ENCODE data around the gene FOXP1.
A peak's percentile ranks its signal among the peaks of the same experiment; 100 is the strongest.

FOXP1 gene

GRCh38 chr3:71229905-71230657, 353.4 kb downstream of the FOXP1 start:
- H3K4me3 ChIP-seq (ENCODE audit: low read depth, low read length) = peak overlapping the region; percentile 49
- H3K27ac ChIP-seq (ENCODE audit: low read depth, low read length) = no peak overlapping the region
- H3K36me3 ChIP-seq (ENCODE audit: insufficient read depth, low read length) = no peaks in the 10 kb centered on the region
- no peaks in the 10 kb centered on the region for H3K79me2 ChIP-seq (ENCODE audit: control insufficient read depth, insufficient read depth, low read length, unreplicated experiment)
- no peaks in the 10 kb centered on the region for H3K27me3 ChIP-seq (ENCODE audit: insufficient read depth, low read length)
- H2AFZ ChIP-seq (ENCODE audit: low read length, unreplicated experiment) = peak overlapping the region; percentile 67
- H3K4me1 ChIP-seq (ENCODE audit: control insufficient read depth, insufficient read depth, low read length, unreplicated experiment) = peaks cover 28% of the 10 kb centered on the region

DNA sequence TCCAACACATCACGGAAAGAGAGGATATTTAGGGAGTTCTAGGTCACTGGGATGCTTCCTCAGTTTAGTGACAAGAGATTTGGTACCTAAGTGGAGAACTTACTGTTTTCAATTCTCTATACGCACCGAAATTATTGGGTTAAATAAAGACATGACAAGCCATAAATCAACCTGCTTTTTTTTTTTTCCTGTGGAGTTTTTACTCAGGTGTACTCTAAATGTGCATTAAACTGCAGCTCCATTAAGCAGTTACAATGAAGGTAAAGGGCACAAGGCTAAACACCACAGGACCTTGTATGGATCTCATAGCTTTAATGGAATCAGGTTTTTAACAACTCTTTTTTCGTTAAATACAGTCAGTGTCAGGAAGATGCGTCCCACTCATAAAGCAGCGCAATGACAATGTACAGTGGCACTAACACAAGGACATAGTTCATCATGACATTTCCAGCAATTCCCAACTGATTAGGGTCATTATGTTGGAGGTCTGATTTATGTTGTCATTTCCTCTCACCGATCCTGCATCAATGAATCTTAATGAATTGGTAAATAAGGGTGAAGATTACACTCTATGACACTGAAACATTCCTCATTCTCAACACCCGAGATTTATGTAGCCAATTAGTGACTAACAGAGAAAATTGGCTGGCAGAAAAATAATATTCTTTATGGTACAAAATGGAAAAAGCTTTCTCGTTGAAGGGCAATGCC, 355.2 kb downstream of the FOXP1 start:
- no peak overlapping the region for H3K27ac ChIP-seq (ENCODE audit: low read depth, low read length)
- H3K36me3 ChIP-seq (ENCODE audit: insufficient read depth, low read length) = no peaks in the 10 kb centered on the region
- no peaks in the 10 kb centered on the region for H3K79me2 ChIP-seq (ENCODE audit: control insufficient read depth, insufficient read depth, low read length, unreplicated experiment)
- peaks cover 34% of the 10 kb centered on the region for H3K4me1 ChIP-seq (ENCODE audit: control insufficient read depth, insufficient read depth, low read length, unreplicated experiment)
- H2AFZ ChIP-seq (ENCODE audit: low read length, unreplicated experiment) = no peak overlapping the region
- H3K27me3 ChIP-seq (ENCODE audit: insufficient read depth, low read length) = no peaks in the 10 kb centered on the region
- H3K4me3 ChIP-seq (ENCODE audit: low read depth, low read length) = no peak overlapping the region

GRCh38 chr3:71227270-71227661, 356.3 kb downstream of the FOXP1 start:
- no peaks in the 10 kb centered on the region for H3K27me3 ChIP-seq (ENCODE audit: insufficient read depth, low read length)
- H2AFZ ChIP-seq (ENCODE audit: low read length, unreplicated experiment) = no peak overlapping the region
- no peaks in the 10 kb centered on the region for H3K36me3 ChIP-seq (ENCODE audit: insufficient read depth, low read length)
- H3K27ac ChIP-seq (ENCODE audit: low read depth, low read length) = no peak overlapping the region
- peaks cover 34% of the 10 kb centered on the region for H3K4me1 ChIP-seq (ENCODE audit: control insufficient read depth, insufficient read depth, low read length, unreplicated experiment)
- no peak overlapping the region for H3K4me3 ChIP-seq (ENCODE audit: low read depth, low read length)
- no peaks in the 10 kb centered on the region for H3K79me2 ChIP-seq (ENCODE audit: control insufficient read depth, insufficient read depth, low read length, unreplicated experiment)

DNA sequence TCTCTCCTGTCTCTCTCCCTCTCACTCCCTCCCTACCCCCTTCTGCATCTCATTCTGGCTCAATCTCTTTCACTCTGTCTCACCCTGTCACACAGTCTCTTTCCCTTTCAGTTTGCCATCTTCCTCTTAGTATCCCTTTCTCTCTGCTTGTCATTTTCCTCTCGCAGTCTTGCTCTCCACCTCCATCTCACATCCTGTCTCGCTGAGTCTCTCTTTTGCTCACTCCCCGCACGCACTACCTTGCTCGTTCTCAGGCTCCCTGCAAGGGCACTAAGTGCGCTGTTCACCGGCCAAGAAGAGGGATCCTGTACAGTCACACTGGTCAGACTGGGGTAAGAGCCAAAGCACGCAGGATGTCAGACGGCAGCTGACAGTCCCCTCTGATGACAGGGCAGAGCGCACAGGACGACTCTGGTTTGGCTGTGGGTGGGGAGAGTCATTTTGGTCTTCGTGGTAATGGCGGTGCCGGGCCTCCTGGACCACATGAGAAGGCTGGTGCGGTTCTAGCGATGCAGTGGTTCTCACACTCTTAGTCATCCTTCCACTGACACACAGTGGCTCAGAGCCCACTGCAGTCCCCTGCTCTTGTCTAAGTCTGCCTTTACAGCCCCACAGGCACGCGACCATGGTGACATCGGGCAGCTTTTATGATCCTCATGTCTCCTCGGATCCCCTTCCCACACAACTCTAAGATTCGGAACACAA, 356.8 kb downstream of the FOXP1 start:
- no peak overlapping the region for H3K4me3 ChIP-seq (ENCODE audit: low read depth, low read length)
- peaks cover 34% of the 10 kb centered on the region for H3K4me1 ChIP-seq (ENCODE audit: control insufficient read depth, insufficient read depth, low read length, unreplicated experiment)

DNA sequence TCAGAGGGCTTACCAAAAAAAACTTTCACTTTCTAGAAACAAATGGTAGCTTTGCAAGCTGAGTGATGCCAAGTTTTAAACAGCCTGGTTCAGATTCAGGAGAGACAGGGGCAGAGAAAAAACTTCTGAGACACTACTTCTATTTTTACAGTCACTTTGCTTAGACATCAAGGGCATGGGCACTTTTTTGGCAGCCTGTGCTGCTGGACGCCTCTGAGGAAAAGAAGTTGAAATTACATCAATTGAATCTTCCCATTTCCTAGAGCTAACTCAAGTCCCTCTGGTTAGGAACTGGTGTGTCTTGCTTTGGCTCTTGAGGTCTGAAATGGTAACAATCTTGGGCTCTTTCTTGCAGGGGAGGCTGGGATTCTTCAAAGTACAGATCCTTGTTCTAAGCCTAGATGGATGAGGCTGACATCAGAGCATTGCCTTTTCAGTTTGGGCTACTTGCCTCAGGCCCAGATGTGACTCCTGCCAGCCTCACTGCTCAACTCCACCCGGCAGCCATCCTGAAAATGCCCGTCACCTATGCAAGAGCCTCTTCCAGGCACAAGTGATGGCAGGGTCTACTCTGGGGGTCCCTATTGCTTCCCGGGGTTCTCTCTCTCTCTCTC, 357.5 kb downstream of the FOXP1 start:
- Histone ChIP-seq H2AFZ (ENCODE audit: low read length, unreplicated experiment) (peak overlapping the region; percentile 97), H3K79me2 (ENCODE audit: control insufficient read depth, insufficient read depth, low read length, unreplicated experiment) (no peaks in the 10 kb centered on the region), H3K4me3 (ENCODE audit: low read depth, low read length) (peak overlapping the region; percentile 77), H3K4me1 (ENCODE audit: control insufficient read depth, insufficient read depth, low read length, unreplicated experiment) (peaks cover 33% of the 10 kb centered on the region), H3K27ac (ENCODE audit: low read depth, low read length) (peak overlapping the region; percentile 52), H3K27me3 (ENCODE audit: insufficient read depth, low read length) (no peaks in the 10 kb centered on the region), H3K36me3 (ENCODE audit: insufficient read depth, low read length) (no peaks in the 10 kb centered on the region)

More for the DNA sequence above, 356.8 kb downstream of the FOXP1 start:
- Histone ChIP-seq H2AFZ (ENCODE audit: low read length, unreplicated experiment) (peak overlapping the region; percentile 97), H3K27ac (ENCODE audit: low read depth, low read length) (no peak overlapping the region), H3K79me2 (ENCODE audit: control insufficient read depth, insufficient read depth, low read length, unreplicated experiment) (no peaks in the 10 kb centered on the region), H3K36me3 (ENCODE audit: insufficient read depth, low read length) (no peaks in the 10 kb centered on the region), H3K27me3 (ENCODE audit: insufficient read depth, low read length) (no peaks in the 10 kb centered on the region)

DNA sequence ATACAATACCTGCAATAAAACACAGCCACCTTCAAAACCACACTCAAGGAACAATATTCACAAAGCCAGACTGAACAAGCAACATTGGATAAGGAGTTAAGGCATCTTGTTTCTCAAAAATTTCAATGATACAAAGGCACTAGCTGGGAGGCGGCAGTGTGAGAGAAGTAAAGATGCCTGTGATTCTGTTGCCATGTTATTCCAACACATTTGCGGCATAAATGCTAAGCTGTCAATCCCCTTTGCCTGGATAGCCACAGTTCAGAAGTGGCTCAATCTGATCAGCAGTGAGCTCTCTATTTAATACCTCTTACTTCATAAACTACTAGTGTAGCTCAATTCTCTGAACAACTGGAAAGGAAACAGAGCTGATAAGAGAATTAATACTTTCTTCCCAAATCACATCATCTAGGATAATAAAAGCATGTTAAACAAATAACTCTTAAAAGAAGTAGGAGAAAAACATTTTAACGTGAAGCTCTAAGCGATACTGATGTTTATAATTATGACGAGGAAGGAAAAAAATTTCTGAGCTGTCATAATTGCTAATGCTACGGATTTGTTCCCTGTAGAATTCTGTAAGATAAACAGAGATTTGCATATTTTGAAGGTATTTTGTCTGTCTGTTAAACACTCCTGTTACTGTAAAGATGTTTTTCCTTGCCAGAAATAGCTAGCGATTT, 358.4 kb downstream of the FOXP1 start:
- H3K36me3 ChIP-seq (ENCODE audit: insufficient read depth, low read length) = no peaks in the 10 kb centered on the region
- H3K27me3 ChIP-seq (ENCODE audit: insufficient read depth, low read length) = no peaks in the 10 kb centered on the region
- H3K27ac ChIP-seq (ENCODE audit: low read depth, low read length) = peak overlapping the region; percentile 52
- peak overlapping the region; percentile 97 for H2AFZ ChIP-seq (ENCODE audit: low read length, unreplicated experiment)
- H3K79me2 ChIP-seq (ENCODE audit: control insufficient read depth, insufficient read depth, low read length, unreplicated experiment) = no peaks in the 10 kb centered on the region
- H3K4me1 ChIP-seq (ENCODE audit: control insufficient read depth, insufficient read depth, low read length, unreplicated experiment) = peaks cover 25% of the 10 kb centered on the region
- peak overlapping the region; percentile 77 for H3K4me3 ChIP-seq (ENCODE audit: low read depth, low read length)

DNA sequence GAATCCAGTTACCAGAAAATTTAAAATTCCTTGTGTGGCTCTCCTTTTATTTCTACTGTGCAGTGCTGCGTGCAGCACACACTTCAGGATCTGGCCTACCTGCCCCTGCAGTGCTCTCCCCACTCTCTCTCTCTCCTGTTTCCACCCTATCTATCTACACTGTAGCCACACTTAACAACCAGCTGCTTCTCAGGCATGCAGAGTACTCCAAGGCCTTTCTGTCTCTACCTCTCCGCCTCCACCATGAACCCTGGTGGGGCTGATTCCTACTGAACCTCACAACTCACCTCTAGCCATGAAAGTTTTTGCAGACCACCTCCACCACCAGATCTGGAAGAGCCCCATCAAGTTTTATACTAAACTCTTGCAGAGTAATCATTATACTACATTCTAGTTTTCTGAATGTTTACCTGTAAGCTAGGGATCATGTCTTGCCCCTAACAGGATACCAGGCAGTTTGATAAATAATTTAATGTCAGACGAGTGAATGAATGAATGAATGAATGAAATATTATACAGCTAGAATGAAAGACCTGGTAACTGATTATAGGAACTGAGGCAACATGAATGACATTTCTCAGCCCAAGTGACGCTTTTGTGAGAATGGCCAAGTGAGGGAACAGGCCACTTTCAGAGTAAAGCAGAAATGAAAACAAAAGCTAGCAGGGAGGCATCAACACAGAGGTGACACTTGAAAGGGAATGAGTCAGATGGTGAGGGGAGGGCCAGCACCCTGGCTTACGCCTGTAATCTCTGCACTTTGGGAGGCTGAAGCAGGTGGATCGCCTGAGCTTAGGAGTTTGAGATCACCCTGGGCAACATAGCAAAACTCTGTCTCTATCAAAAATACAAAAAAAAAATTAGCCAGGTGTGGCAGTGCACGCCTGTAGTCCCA, 363.5 kb downstream of the FOXP1 start:
- Histone ChIP-seq H2AFZ (ENCODE audit: low read length, unreplicated experiment) (no peak overlapping the region), H3K27me3 (ENCODE audit: insufficient read depth, low read length) (no peaks in the 10 kb centered on the region), H3K36me3 (ENCODE audit: insufficient read depth, low read length) (no peaks in the 10 kb centered on the region), H3K79me2 (ENCODE audit: control insufficient read depth, insufficient read depth, low read length, unreplicated experiment) (no peaks in the 10 kb centered on the region), H3K4me3 (ENCODE audit: low read depth, low read length) (no peak overlapping the region), H3K27ac (ENCODE audit: low read depth, low read length) (no peak overlapping the region), H3K4me1 (ENCODE audit: control insufficient read depth, insufficient read depth, low read length, unreplicated experiment) (peaks cover 5% of the 10 kb centered on the region)

DNA sequence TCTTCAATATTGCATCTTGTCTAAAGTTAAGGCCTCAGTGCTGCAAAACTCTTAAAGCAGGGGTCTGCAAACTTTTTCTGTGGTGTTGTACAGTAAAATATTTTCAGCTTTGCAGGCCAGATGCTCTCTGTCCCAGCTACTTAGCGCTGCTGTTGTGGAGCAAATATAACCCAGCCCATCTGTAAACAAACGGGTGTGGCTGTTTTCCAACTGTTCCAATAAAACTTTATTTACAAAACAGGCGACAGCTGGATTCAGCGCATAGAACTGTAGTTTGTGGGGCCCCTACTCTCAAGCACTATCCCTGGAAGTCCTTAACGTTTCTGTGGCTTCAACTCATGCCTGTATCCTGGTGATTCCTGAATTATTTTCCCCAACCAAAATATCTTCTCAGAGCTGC, 365.0 kb downstream of the FOXP1 start:
- Histone ChIP-seq H3K27ac (ENCODE audit: low read depth, low read length) (no peak overlapping the region), H3K27me3 (ENCODE audit: insufficient read depth, low read length) (no peaks in the 10 kb centered on the region), H3K79me2 (ENCODE audit: control insufficient read depth, insufficient read depth, low read length, unreplicated experiment) (no peaks in the 10 kb centered on the region), H3K4me1 (ENCODE audit: control insufficient read depth, insufficient read depth, low read length, unreplicated experiment) (no peaks in the 10 kb centered on the region), H3K36me3 (ENCODE audit: insufficient read depth, low read length) (no peaks in the 10 kb centered on the region), H3K4me3 (ENCODE audit: low read depth, low read length) (no peak overlapping the region), H2AFZ (ENCODE audit: low read length, unreplicated experiment) (no peak overlapping the region)

- no peaks in the 10 kb centered on the region for H3K27me3 ChIP-seq (ENCODE audit: insufficient read depth, low read length)
These were observed 365.8 kb downstream of the FOXP1 start for GRCh38 chr3:71217640-71218222.

More at GRCh38 chr3:71217640-71218222, 365.8 kb downstream of the FOXP1 start:
- H3K79me2 ChIP-seq (ENCODE audit: control insufficient read depth, insufficient read depth, low read length, unreplicated experiment) = no peaks in the 10 kb centered on the region
- H3K4me3 ChIP-seq (ENCODE audit: low read depth, low read length) = no peak overlapping the region
- no peak overlapping the region for H3K27ac ChIP-seq (ENCODE audit: low read depth, low read length)
- H3K4me1 ChIP-seq (ENCODE audit: control insufficient read depth, insufficient read depth, low read length, unreplicated experiment) = no peaks in the 10 kb centered on the region
- H3K36me3 ChIP-seq (ENCODE audit: insufficient read depth, low read length) = no peaks in the 10 kb centered on the region
- H2AFZ ChIP-seq (ENCODE audit: low read length, unreplicated experiment) = no peak overlapping the region
